GM23338 (cell line): ENCODE results near the gene MSGN1.

ENCODE experiments used
- CTCF ChIP-seq, 2 experiments: fragments of 200-600 bp in 1 of 2; sonication (generic) in 1 of 2; conservative IDR thresholded peaks; 2 replicates each; pipeline versions ENCODE4 v1.5.1 to v1.6.1; 2016 to 2017; ENCODE audit warnings: antibody characterized with exemption in 2 of 2, low read depth in 2 of 2, mild to moderate bottlenecking in 2 of 2, moderate library complexity in 1 of 2
- EZH2phosphoT487 ChIP-seq: fragments of 200-600 bp; sonication (generic); IDR thresholded peaks from one replicate; pipeline ENCODE4 v1.8.1; 2018; ENCODE audit warnings: antibody characterized with exemption; ENCODE audit not compliant: unreplicated experiment
- POLR2AphosphoS5 ChIP-seq: IDR thresholded peaks from 2 replicates; pipeline ENCODE4 v1.6.1; 2016; ENCODE audit warnings: antibody characterized with exemption, low read depth
- REST ChIP-seq: IDR thresholded peaks from one replicate; pipeline ENCODE4 v1.6.1; 2018; ENCODE audit warnings: antibody characterized with exemption; ENCODE audit not compliant: unreplicated experiment

GRCh38 chr2:17830053-17831034, 14.1 kb downstream of the MSGN1 start:
- TF ChIP-seq REST (no peak), CTCF (conservative IDR thresholded peaks at IDR 0.05; ENCODE audit: low read depth in 2 of 2) (peak; percentile 90 to 93), EZH2phosphoT487 (no peak), POLR2AphosphoS5 (no peak)
